Liver (tissue), 9 donors: Measurements from ENCODE around the gene SHROOM2. TPM values are rescaled to one million over a fixed set of nuclear protein-coding genes. Genes with fewer than 3 reads are reported as not detected.
A peak's percentile ranks its signal among the peaks of the same experiment; 100 is the strongest.
"Not testable (repeated sequence)": the region's sequence is repeated elsewhere in the genome, so short reads cannot be mapped to it uniquely, and the experiment has no call there.

Experiments
- DNase-seq: peaks from one replicate; pipeline ENCODE4 v3.0.0-alpha.2; 2017; ENCODE audit warnings: low spot score
- H3K27ac ChIP-seq, 2 donors: one replicate each; pipeline ENCODE4 v1.7.0; 2013; ENCODE audit warnings: inconsistent platforms in 2 of 2, low read length in 2 of 2, control low read depth in 1 of 2, low read depth in 1 of 2, mild to moderate bottlenecking in 1 of 2
- H3K27me3 ChIP-seq, 4 donors: one replicate each; pipeline versions ENCODE4 v1.6.1 to v1.7.0; 2013; ENCODE audit warnings: low read length in 3 of 4, inconsistent platforms in 1 of 4, mild to moderate bottlenecking in 1 of 4, moderate library complexity in 1 of 4; ENCODE audit not compliant: control insufficient read depth in 4 of 4, insufficient read depth in 4 of 4
- H3K36me3 ChIP-seq, 4 donors: one replicate each; pipeline versions ENCODE4 v1.6.1 to v1.7.0; 2013; ENCODE audit warnings: low read length in 3 of 4, mild to moderate bottlenecking in 3 of 4, low read depth in 1 of 4, moderate library complexity in 1 of 4; ENCODE audit not compliant: control insufficient read depth in 4 of 4, insufficient read depth in 3 of 4
- H3K4me1 ChIP-seq, 4 donors: one replicate each; pipeline versions ENCODE4 v1.6.1 to v1.7.0; 2013; ENCODE audit warnings: low read length in 3 of 4, mild to moderate bottlenecking in 3 of 4, moderate library complexity in 1 of 4; ENCODE audit not compliant: control insufficient read depth in 4 of 4, insufficient read depth in 4 of 4
- H3K4me3 ChIP-seq, 3 donors: one replicate each; pipeline versions ENCODE4 v1.6.1 to v1.7.0; 2013; ENCODE audit warnings: low read length in 3 of 3, control low read depth in 1 of 3, low read depth in 1 of 3, mild to moderate bottlenecking in 1 of 3
- H3K9ac ChIP-seq, 2 donors: one replicate each; pipeline ENCODE4 v1.7.0; 2013; ENCODE audit warnings: low read length in 2 of 2, mild to moderate bottlenecking in 2 of 2, moderate library complexity in 2 of 2, control low read depth in 1 of 2, low read depth in 1 of 2
- H3K9me3 ChIP-seq, 4 donors: one replicate each; pipeline versions ENCODE4 v1.6.1 to v1.7.0; 2013; ENCODE audit warnings: low read length in 3 of 4; ENCODE audit not compliant: control insufficient read depth in 4 of 4
- HNF4A ChIP-seq, 2 donors: conservative IDR thresholded peaks; 2 replicates each; pipeline ENCODE4 v1.6.1; 2016; ENCODE audit warnings: antibody characterized with exemption in 2 of 2, mild to moderate bottlenecking in 2 of 2
- JUND ChIP-seq, 2 donors: IDR thresholded peaks; 2 replicates each; pipeline ENCODE4 v1.6.1; 2016; ENCODE audit warnings: antibody characterized with exemption in 2 of 2
- RXRA ChIP-seq, 2 donors: IDR thresholded peaks; 2 replicates each; pipeline ENCODE4 v1.6.1; 2017 to 2018; ENCODE audit warnings: antibody characterized with exemption in 2 of 2, mild to moderate bottlenecking in 1 of 2
- TAF1 ChIP-seq: conservative IDR thresholded peaks from 2 replicates; pipeline ENCODE4 v1.6.1; 2016; ENCODE audit warnings: antibody characterized with exemption, mild to moderate bottlenecking
- YY1 ChIP-seq: IDR thresholded peaks from 2 replicates; pipeline ENCODE4 v1.6.1; 2016; ENCODE audit warnings: antibody characterized with exemption, mild to moderate bottlenecking
- WGBS: extraction: QIAGEN DNeasy Blood & Tissue Kit; methylation state at CpG from one replicate; pipeline ENCODE4 v1.1.7; 2013; 5-methylcytosine and 5-hydroxymethylcytosine counted together
- polyA plus RNA-seq, 2 donors: library from polyadenylated mRNA; stranded (reverse) in 1 of 2; unstranded in 1 of 2; fragments of 200-250 nt in 1 of 2; fragments of >200 nt in 1 of 2; fragmentation: Nextera tagmentation in 1 of 2; extraction: Ambion mirVana in 1 of 2; gene quantifications; one replicate each; pipeline versions ENCODE4 v1.2.1 to v1.2.3, GENCODE V29; 2013 to 2015
- total RNA-seq, 2 donors: library from RNA; depleted of rRNA; stranded (reverse); fragments of >200 nt; gene quantifications; one replicate each; pipeline ENCODE4 v1.2.3, GENCODE V29; 2014
- TF ChIP-seq, protein P1 (sequence below): IDR thresholded peaks from 2 replicates; pipeline ENCODE4 v1.6.1; 2016; ENCODE audit warnings: antibody characterized with exemption
- donor health status: healthy.
- donor health status: healthy.
- donor health status: healthy.
- donor health status: healthy.
- donor health status: healthy.

SHROOM2 gene
- total and polyA plus RNA-seq, 4 donors = 1.1 to 5.4 (median 3.6) TPM

DNA sequence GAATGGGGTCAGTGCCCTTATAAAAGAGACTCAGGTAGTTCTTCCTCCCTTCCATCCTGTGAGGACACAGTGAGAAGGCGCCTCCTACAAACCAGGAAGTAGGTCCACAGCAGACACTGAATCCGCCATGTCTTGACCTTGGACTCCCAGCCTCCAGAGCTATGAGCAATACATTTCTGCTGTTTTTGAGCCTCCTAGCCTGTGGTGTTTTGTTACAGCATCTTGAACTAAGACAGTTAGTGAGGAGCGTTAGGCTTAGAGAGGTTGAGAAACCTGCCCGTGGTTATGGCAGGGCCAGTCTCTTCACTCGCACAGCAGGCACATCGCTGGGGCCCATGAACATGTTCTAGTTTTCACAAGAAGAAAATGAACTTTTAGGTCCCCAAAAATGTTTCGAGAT is 19.7 kb downstream of the SHROOM2 start:
- TF ChIP-seq YY1 (no peak), JUND (IDR thresholded peaks at IDR 0.05) (no peak), TAF1 (no peak)
- Histone ChIP-seq H3K27me3 (no peaks in the 10 kb centered on the region), H3K36me3 (no peaks in the 10 kb centered on the region), H3K27ac (no peak overlapping the region), H3K4me1 (peaks cover 2 to 11% (median 4%) of the 10 kb centered on the region in 4 donors), H3K9me3 (no peaks in the 10 kb centered on the region), H3K9ac (no peak overlapping the region), H3K4me3 (no peak overlapping the region)
- 98% methylated on average over 7 of the region's 7 CpGs for WGBS
- DNase-seq = no peak

DNA sequence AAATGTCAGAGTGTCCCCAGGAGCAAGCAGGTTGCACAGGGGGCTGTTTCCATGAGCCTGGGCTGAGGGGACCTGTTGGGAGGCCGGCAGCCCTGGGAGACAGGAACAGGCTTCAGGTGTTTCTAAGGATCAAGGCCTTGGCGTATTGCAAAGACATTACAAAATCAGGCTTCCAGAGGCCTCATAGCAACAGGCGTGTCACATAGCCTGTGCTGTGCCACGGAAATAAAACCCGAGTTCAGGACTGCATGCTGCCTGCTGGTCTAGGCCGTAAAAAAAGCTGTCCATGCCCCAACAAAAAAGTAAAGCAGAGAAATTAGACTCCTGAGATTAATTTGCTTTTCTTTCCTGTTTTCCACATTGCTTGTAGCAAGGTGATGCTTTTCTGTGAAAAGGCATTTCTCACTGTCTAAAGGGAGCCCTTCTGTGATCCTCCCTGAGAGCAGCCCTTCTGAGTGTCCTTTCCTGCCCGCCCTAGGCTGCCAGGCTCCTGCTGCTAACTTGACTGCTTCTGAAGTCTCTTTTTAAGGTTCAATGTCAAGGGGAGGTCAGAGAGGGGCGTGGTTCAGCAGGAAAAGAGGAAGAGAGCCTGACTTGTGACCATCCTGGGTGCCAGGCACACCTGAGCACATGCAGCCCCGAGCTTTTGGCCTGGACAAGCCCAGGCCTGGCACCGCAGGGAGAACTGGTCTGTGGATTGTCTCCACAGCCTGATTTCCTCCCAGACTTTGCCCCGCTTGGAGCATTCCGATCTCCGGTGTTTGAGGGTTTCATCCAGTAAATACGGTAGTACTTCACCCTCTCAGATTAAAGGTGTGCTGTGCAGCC is 21.3 kb downstream of the SHROOM2 start:
- no peaks in the 10 kb centered on the region for H3K27me3 ChIP-seq
- no peak overlapping the region for H3K9ac ChIP-seq
- H3K9me3 ChIP-seq = no peaks in the 10 kb centered on the region
- WGBS = 55% methylated on average over 14 of the region's 14 CpGs
- no peaks in the 10 kb centered on the region for H3K36me3 ChIP-seq
- no peak overlapping the region for H3K27ac ChIP-seq
- no peak overlapping the region for H3K4me3 ChIP-seq
- DNase-seq = no peak
- TF ChIP-seq, protein P1, sequence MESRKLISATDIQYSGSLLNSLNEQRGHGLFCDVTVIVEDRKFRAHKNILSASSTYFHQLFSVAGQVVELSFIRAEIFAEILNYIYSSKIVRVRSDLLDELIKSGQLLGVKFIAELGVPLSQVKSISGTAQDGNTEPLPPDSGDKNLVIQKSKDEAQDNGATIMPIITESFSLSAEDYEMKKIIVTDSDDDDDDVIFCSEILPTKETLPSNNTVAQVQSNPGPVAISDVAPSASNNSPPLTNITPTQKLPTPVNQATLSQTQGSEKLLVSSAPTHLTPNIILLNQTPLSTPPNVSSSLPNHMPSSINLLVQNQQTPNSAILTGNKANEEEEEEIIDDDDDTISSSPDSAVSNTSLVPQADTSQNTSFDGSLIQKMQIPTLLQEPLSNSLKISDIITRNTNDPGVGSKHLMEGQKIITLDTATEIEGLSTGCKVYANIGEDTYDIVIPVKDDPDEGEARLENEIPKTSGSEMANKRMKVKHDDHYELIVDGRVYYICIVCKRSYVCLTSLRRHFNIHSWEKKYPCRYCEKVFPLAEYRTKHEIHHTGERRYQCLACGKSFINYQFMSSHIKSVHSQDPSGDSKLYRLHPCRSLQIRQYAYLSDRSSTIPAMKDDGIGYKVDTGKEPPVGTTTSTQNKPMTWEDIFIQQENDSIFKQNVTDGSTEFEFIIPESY = no peak
- peak; percentile 10 to 17 for TF ChIP-seq RXRA (IDR thresholded peaks at IDR 0.05)
- TF ChIP-seq HNF4A (conservative IDR thresholded peaks at IDR 0.05) = peak; percentile 54 to 56
- H3K4me1 ChIP-seq = peaks cover 2 to 11% (median 4%) of the 10 kb centered on the region in 4 donors

DNA sequence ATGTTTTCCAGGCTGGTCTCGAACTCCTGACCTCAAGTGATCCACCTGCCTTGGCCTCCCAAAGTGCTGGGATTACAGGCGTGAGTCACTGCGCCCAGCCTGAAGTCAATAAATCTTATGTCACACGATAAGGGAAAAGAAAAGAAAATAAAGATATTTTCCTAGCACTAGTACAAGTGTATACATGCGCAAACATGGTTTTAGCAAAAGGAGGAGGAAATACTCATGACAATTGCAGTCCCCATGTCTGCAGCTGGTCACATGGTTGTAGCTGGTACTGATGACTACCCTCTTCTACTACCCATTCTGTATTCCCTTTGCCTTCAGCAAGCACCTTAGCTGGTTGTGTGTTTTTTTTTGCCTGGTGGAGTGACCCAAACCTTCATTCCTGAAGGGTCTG is 23.6 kb downstream of the SHROOM2 start:
- not testable (repeated sequence) for DNase-seq, H3K9ac ChIP-seq, H3K4me3 ChIP-seq, H3K27me3 ChIP-seq, H3K27ac ChIP-seq, H3K9me3 ChIP-seq, H3K36me3 ChIP-seq
- WGBS = 89% methylated on average over 5 of the region's 5 CpGs
- peaks cover 2 to 11% (median 4%) of the 10 kb centered on the region in 4 donors for H3K4me1 ChIP-seq

DNA sequence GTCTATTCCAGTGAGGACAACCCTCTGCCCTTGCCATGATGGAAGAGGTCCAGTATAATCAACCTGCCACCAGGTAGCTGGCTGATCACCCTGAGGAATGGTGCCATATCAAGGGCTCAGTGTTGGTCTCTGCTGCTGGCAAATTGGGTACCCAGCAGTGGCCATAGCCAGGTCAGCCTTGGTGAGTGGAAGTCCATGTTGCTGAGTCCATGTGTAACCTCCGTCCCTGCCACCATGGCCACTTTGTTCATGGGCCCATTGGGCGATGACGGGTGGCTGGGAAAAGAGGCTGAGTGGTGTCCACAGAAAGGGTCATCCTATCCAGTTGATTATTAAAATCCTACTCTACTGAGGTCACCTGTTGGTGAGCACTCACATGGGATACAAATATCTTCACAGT is 24.9 kb downstream of the SHROOM2 start:
- H3K4me1 ChIP-seq = peaks cover 2 to 11% (median 4%) of the 10 kb centered on the region in 4 donors
- DNase-seq, H3K36me3 ChIP-seq, H3K9ac ChIP-seq, H3K4me3 ChIP-seq, H3K9me3 ChIP-seq, H3K27ac ChIP-seq, H3K27me3 ChIP-seq: not testable (repeated sequence)
- WGBS = 98% methylated on average over 3 of the region's 3 CpGs
